SK-N-SH treated with all-trans-retinoic acid at 6 μM for 48 hours (cell line): ENCODE measurements around the gene POM121C.
"Not testable (repeated sequence)": the region's sequence is repeated elsewhere in the genome, so short reads cannot be mapped to it uniquely, and the experiment has no call there.

Experiments used
- CSDC2 ChIP-seq: fragments of 250-450 bp; sonication (Bioruptor Pico); IDR thresholded peaks from 2 replicates; pipeline ENCODE4 v1.5.0; 2020; ENCODE audit warnings: mild to moderate bottlenecking, moderate library complexity
- RARB ChIP-seq: fragments of 250-450 bp; sonication (Bioruptor Pico); IDR thresholded peaks from 2 replicates; pipeline ENCODE4 v1.8.0; 2021; ENCODE audit warnings: mild to moderate bottlenecking, moderate library complexity
- SNAI2 ChIP-seq: fragments of 250-450 bp; sonication (Bioruptor Pico); IDR thresholded peaks from 2 replicates; pipeline ENCODE4 v1.5.0; 2020; ENCODE audit warnings: mild to moderate bottlenecking, moderate library complexity

DNA sequence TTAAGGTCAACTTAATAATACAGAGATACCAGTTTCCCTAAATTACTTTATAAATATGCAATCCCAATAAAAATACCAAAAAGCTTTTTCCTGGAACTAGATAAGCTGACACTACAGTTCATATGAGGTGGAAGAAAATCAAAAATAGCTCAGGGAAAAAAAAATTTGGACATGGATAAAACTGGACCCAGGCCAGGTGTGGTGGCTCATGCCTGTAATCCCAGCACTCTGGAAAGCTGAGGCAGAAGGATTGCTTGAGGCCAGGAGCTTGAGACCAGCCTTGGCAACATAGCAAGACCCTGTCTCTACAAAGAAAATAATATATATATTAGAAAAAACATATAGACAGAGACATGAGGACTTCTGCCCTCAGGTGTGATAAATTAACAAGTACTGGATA is 8.6 kb downstream of the POM121C start:
- TF ChIP-seq SNAI2; CSDC2 (CRISPR knock-in tag); RARB (CRISPR knock-in tag): not testable (repeated sequence)
